Activated CD4-positive, alpha-beta T cell treated with anti-CD3 and anti-CD28 coated beads, Interleukin-2, Interleukin-6, amounts not matched to agents 100 ng/mL and 50 ng/mL, durations not matched to agents 16 hours and 8 hours (primary cell): Measurements from ENCODE around the gene PHLPP2.
"Not testable (repeated sequence)": the region's sequence is repeated elsewhere in the genome, so short reads cannot be mapped to it uniquely, and the experiment has no call there.

ENCODE experiments used
- DNase-seq: peaks from one replicate; pipeline ENCODE4 v3.0.0-alpha.2; 2020

PHLPP2 gene

DNA sequence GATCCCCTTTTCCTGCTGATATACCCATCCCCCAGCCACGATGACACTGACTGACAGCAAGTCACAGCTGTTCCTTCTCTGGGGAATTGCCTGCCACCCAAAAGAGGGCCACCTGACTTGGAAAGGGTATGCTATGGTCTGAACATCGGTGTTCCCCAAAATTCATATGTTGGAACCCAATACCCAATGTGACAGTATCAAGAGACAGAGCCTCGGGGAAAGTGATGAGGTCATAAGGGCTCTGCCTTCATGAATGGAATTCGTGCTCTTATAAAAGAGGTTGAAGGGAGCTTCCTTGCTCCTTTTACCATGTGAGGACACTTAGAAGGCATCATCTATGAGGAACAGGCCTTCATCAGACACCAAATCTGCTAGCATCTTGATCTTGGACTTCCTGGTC, 106.1 kb downstream of the PHLPP2 start:
- no peak for DNase-seq

DNA sequence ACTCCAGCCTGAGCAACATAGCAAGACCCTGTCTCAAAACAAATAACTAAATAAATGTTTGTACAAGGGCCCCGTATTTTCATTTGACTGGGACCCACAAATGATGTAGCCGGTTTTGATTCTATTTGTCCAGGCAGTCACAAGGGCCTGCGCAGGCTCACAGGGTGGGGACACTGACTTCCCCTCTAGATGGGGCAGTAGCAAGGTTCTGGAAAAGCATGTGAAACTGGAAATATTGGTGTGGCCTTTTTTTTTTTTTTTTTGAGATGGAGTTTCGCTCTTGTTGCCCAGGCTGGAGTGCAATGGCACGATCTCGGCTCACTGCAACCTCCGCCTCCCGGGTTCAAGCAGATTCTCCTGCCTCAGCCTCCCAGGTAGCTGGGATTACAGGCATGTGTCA, 109.5 kb downstream of the PHLPP2 start:
- DNase-seq, result not testable (repeated sequence)

DNA sequence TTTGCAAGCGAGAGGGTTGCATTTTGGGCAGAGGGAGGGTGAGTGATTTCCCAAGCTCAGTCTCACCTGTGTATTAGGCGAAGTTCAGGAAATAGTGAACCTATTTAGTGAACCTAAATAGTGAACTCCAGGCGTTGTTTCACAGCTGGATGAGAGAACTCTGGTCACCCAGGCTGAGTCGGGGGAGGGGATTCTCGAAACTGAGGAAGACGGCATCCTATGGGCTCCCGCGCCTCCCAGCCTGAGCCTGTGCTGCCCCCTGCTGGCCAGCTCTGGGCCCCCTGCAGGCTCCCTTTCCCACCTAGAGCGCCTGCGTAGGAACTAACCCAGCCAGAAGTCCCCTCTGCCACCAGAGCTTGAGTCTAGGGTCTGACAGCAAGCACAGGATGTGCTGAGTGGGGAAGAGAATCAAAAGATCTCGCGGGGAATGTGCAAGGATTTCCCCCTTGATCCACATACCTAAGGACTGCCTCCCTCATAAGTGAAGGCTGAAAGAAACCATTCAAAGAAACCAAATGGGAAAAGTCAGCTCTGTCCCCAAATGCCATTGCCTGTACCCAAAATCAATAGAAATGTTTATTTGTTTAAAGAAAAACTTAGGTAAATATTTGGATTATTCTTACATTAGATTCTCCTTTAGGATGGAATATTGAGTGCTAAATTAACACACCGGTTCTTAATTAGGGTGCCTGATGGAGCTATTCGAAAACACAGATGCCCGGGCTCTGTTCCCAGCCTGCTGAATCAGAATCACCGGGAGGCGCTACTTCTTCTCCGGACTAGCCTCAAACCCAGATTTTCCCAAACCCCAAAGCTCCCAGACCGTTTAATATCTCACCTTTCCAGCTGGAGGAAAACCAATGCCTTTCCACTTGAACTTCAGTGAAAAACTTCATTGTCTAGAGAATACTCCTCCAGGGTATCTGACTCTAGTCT, 113.3 kb downstream of the PHLPP2 start:
- peak; percentile 87 for DNase-seq

DNA sequence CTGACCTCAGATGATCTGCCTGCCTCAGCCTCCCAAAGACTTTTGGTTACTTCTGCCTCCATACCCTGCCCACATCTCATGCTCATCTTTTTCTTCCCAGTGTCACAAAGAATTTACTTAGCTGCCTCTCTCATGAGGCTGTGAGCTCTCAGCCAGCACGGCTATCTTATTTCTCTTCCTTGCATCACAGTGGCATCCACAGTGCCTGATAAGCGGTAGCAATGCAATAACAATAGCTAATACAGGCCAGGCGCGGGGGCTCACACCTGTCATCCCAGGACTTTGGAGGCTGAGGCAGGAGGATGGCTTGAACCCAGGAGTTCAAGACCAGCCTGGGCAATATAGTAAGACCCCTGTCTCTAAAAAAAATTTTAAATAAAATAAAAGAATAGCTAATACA, 114.1 kb downstream of the PHLPP2 start:
- DNase-seq, result no peak

DNA sequence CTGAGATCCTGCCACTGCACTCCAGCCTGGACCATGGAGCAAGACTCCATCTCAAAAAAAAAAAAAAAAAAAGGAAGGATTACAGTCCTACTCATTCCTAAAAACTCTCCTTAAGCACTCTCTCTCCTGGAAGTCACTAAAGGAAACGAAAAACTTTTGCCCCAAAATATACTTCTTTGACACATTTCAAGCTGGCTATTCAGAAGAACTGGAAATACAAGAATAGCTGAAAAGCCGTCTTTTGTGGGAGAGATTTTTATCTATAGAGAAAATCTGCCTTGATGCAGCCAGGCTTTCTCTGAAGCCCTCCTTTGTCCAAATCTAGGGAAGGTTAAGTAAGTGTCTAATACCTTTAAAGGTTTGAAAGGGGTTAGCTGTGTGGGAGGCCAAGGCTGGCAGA, 115.4 kb downstream of the PHLPP2 start:
- no peak for DNase-seq

DNA sequence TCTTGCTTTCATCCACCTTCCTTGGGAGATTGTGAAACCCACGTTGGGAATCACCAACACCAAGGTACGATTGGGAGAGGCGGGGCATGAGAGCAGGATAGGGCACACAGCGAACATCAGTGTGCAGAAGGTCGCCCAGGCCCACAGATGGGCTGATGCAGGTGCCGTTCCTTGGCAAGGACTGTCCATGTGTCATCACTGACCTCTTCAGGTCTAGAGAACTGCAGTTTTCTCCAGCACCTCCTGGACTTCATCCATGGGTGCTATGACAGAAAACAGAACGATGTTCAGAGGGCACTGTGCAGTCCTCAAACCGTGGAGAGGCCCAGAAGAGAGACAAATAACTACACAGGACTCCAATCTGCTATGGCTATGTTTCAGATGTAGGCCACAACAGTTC, 123.7 kb downstream of the PHLPP2 start:
- no peak for DNase-seq

DNA sequence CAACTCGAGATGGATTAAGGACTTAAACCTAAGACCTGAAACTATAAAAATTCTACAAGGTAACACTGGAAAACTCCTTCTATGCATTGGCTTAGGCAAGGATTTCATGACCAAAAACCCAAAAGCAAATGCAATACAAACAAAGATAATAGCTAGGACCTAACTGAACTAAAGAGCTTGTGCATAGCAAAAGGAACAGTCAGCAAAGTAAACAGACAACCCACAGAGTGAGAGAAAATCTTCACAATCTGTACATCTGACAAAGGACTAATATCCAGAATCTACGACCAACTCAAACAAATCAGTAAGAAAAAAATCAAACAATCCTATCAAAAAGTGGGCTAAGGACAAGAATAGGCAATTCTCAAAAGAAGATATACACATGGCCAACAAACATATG, 126.1 kb downstream of the PHLPP2 start:
- DNase-seq, result not testable (repeated sequence)

DNA sequence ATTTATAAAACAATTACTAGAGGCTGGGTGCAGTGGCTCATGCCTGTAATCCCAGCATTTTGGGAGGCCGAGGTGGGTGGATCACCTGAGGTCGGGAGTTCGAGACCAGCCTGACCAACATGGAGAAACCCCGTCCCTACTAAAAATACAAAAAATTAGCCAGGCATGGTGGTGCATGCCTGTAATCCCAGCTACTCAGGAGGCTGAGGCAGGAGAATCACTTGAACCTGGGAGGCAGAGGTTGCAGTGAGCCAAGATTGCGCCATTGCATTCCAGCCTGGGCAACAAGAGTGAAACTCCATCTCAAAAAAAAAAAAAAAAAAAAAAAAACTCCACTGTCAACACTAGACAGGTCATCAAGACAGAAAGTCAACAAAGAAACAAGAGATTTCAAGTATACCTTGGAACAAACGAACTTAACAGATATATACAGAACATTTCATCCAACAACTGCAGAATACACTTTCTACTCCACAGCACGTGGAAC, 129.1 kb downstream of the PHLPP2 start:
- DNase-seq, result not testable (repeated sequence)
